Mesothelial cell of epicardium (in vitro differentiated cells): ENCODE results near the gene SEMA5A. TPM values are rescaled to one million over a fixed set of nuclear protein-coding genes. Genes with fewer than 3 reads are reported as not detected.
A peak's percentile ranks its signal among the peaks of the same experiment; 100 is the strongest.

Experiments
- DNase-seq, 2 experiments: peaks; one replicate each; pipeline ENCODE4 v3.0.0; 2021; ENCODE audit warnings: low spot score in 2 of 2; ENCODE audit not compliant: unreplicated experiment in 2 of 2
- H3K27ac Mint-ChIP-seq: 2 replicates; pipeline ENCODE4 v1.8.0; 2021; ENCODE audit warnings: mixed read lengths
- H3K27me3 Mint-ChIP-seq: 2 replicates; pipeline ENCODE4 v1.8.0; 2021; ENCODE audit warnings: low read depth, mixed read lengths
- H3K36me3 Mint-ChIP-seq: 2 replicates; pipeline ENCODE4 v1.8.0; 2021; ENCODE audit warnings: mixed read lengths
- H3K4me1 Mint-ChIP-seq: 2 replicates; pipeline ENCODE4 v1.8.0; 2021; ENCODE audit warnings: mixed read lengths
- H3K4me3 Mint-ChIP-seq: 2 replicates; pipeline ENCODE4 v1.8.0; 2021; ENCODE audit warnings: mild to moderate bottlenecking, moderate library complexity, mixed read lengths
- H3K9me3 Mint-ChIP-seq: 2 replicates; pipeline ENCODE4 v1.8.0; 2021; ENCODE audit warnings: mixed read lengths
- total RNA-seq: library from RNA; stranded (reverse); gene quantifications from 3 replicates; pipeline ENCODE4 v1.2.1, GENCODE V29; 2021
- TF ChIP-seq, protein P1 (sequence below): fragments of 200-600 bp; sonication (generic); IDR thresholded peaks from one replicate; pipeline ENCODE4 v1.5.0; 2021; ENCODE audit warnings: antibody characterized with exemption; ENCODE audit not compliant: unreplicated experiment

The SEMA5A gene
- total RNA-seq, 1 donor from 2014 or later: 26.7 TPM

GRCh38 chr5:9474219-9475002 is 71.5 kb downstream of the SEMA5A start:
- Mint-ChIP-seq H3K4me3 (no peak overlapping the region), H3K9me3 (peaks cover 23% of the 10 kb centered on the region), H3K27ac (no peak overlapping the region), H3K36me3 (peaks cover 16% of the 10 kb centered on the region), H3K4me1 (peaks cover 4% of the 10 kb centered on the region), H3K27me3 (no peaks in the 10 kb centered on the region)
- TF ChIP-seq, protein P1, sequence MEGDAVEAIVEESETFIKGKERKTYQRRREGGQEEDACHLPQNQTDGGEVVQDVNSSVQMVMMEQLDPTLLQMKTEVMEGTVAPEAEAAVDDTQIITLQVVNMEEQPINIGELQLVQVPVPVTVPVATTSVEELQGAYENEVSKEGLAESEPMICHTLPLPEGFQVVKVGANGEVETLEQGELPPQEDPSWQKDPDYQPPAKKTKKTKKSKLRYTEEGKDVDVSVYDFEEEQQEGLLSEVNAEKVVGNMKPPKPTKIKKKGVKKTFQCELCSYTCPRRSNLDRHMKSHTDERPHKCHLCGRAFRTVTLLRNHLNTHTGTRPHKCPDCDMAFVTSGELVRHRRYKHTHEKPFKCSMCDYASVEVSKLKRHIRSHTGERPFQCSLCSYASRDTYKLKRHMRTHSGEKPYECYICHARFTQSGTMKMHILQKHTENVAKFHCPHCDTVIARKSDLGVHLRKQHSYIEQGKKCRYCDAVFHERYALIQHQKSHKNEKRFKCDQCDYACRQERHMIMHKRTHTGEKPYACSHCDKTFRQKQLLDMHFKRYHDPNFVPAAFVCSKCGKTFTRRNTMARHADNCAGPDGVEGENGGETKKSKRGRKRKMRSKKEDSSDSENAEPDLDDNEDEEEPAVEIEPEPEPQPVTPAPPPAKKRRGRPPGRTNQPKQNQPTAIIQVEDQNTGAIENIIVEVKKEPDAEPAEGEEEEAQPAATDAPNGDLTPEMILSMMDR: no peak
- DNase-seq: no peak

DNA sequence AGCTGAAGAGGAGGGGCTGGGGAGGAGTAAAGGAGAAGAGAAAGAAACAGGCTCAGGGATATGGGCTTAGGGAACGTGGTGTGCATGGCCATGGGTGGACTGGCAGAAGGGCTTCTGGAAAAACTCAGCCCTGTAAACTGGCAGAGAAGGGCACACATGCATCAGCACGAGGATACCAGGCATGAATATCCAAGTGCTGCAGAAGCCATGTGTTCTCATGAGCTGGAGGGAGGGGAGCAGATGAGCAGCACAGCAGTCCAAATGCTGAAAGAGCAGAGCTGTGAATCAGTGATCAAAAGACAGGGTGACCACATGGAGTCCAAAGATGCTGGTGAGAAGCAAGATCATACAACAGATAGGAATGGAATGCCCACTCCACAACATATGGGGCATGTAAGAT is 72.3 kb downstream of the SEMA5A start:
- Mint-ChIP-seq H3K4me3 (no peak overlapping the region), H3K36me3 (peaks cover 11% of the 10 kb centered on the region)

DNA sequence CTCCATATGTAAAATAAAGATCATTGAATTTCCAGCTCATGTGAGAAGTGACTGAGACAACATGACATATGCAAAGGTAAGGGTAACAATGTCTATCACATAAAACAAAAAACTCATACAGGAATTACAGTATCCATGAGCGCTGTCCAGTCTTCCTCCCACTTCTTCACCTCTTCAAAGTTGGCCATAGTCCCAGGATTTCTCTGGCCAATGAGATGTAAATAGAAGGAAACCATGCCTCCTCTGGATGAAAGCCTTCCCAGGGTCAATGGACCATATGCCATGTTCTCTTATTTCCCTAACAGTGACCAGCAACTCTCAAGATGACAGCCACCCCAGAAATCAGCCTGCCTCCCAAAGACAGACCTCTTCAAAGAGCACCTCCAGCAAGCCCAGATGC is 75.5 kb downstream of the SEMA5A start:
- Mint-ChIP-seq H3K27me3 (no peaks in the 10 kb centered on the region), H3K27ac (no peak overlapping the region), H3K4me3 (no peak overlapping the region), H3K4me1 (peaks cover 21% of the 10 kb centered on the region), H3K9me3 (no peaks in the 10 kb centered on the region), H3K36me3 (no peaks in the 10 kb centered on the region)
- TF ChIP-seq, protein P1: no peak
- DNase-seq: no peak

More for the DNA sequence above, 72.3 kb downstream of the SEMA5A start:
- TF ChIP-seq, protein P1: no peak
- no peaks in the 10 kb centered on the region for H3K27me3 Mint-ChIP-seq
- peaks cover 4% of the 10 kb centered on the region for H3K4me1 Mint-ChIP-seq
- no peak overlapping the region for H3K27ac Mint-ChIP-seq
- no peak for DNase-seq
- H3K9me3 Mint-ChIP-seq: peaks cover 18% of the 10 kb centered on the region

- Mint-ChIP-seq H3K27ac (peak overlapping the region; percentile 50), H3K4me1 (peaks cover 21% of the 10 kb centered on the region), H3K27me3 (no peaks in the 10 kb centered on the region), H3K9me3 (no peaks in the 10 kb centered on the region), H3K36me3 (no peaks in the 10 kb centered on the region), H3K4me3 (no peak overlapping the region)
- TF ChIP-seq, protein P1: no peak
- DNase-seq: no peak
These were observed 77.9 kb downstream of the SEMA5A start for GRCh38 chr5:9468060-9468388.

DNA sequence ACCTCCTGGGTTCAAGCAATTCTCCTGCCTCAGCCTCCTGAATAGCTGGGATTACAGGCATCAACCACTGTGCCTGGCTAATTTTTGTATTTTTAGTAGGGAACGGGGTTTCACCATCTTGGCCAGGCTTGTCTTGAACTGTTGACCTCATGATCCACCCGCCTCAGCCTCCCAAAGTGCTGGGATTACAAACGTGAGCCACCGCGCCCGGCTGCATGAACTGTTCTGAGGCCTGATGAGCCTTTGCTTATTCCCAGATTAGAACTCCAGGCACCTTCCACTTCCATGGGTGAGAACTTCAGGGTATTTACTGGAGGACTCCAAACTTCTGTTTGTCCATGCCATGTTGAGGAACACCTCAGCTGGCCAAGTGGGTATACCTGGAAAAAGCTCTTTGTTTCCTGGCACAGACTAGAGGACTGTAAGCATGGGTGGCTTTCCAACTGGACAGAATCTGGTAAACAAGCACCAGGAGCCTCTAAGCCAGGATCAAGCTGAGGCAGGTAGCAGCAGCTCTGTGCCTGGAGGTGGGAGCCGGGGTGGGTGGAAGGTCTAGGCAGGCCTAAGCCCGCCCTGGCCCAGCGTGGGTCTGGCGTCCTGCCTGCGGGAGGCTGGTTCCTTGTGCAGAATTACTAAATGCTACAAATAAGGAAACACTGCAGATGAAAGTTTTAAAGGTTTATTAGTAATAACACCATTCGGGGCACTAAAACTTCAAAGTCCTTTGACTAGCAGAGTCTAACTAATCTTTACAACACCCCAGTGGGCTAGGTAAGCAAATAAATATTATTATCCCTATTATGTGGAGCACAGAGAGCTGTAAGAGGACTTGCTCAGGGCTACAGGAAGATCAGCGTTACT is 78.4 kb downstream of the SEMA5A start:
- Mint-ChIP-seq H3K27ac (peak overlapping the region; percentile 50), H3K36me3 (no peaks in the 10 kb centered on the region), H3K9me3 (no peaks in the 10 kb centered on the region), H3K27me3 (no peaks in the 10 kb centered on the region), H3K4me1 (peaks cover 21% of the 10 kb centered on the region), H3K4me3 (no peak overlapping the region)
- no peak for DNase-seq
- TF ChIP-seq, protein P1: no peak
